GM19468 (cell line): ENCODE results near the gene PIK3R4.

Experiments
- ATAC-seq: cut with Tn5 transposase; IDR thresholded peaks from one replicate; pipeline ENCODE4 v1.9.1; 2021; ENCODE audit warnings: mild to moderate bottlenecking, moderate library complexity, moderate number of reproducible peaks; ENCODE audit not compliant: unreplicated experiment; ENCODE audit errors: extremely low read depth

Gene PIK3R4

DNA sequence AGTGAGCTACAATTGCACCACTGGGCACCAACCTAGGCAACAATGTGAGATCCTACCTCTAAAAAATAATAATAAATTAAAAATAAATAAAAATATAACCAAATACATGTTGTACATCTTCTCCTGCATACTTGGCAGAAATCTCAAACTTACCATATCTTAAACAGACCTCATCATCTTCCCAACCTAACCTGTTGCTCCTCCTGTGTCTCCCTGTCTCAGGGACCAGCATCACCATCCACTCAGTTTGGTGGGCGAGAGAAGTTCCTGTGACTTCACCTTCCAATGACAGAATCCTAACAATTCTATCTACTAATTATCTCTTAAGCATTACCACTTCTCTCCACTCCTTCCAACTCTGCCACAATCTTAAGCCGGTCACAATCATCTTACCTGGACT is 3.3 kb downstream of the PIK3R4 start:
- no peak for ATAC-seq

DNA sequence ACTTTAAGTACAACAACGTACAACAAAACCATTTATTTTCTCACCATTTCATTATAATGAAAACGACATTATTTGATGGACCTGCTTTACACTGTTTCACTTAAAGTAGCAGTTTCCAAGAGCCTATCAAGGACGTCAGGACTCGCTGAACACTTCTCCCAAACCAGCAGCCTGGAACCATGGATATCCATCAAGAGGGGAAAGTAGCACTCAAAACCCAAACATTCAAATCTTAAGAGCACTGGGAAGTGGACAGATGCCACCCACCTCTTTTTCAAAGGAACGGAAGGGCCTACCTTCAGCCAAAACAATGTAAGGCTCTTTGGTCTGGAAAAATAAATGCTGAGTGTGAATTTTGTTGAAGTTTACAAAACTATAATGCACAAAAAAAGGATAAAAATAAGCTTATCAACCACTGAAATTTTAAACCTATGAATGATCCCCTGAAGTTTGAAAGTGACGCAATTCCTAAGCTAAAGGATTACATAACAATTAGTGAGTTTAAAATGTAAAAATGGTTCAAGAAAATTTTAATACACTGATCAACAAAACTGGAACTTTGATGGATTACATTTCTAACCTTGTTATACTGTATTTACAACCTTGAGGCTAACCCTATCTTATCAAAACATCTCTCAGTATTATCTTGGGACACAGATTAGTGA is 4.6 kb downstream of the PIK3R4 start:
- ATAC-seq, result no peak

DNA sequence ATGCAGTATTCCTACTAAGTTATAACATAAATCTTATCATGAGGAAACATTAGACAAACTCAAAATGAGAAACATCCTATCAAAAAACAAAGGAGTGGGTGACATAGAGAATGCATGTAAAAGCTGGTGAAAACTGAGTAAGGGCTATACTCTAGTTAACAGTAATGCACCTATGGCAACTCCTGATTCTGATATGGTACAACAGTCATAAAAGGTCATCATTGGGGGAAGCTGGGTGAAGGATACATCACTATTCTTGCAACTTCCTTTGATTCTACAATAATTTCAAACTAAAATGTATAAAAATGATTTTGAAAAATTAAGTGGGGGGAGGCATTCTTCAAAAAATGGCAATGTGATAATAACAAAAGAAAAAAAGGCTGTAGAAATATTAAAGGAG is 6.8 kb downstream of the PIK3R4 start:
- no peak for ATAC-seq

DNA sequence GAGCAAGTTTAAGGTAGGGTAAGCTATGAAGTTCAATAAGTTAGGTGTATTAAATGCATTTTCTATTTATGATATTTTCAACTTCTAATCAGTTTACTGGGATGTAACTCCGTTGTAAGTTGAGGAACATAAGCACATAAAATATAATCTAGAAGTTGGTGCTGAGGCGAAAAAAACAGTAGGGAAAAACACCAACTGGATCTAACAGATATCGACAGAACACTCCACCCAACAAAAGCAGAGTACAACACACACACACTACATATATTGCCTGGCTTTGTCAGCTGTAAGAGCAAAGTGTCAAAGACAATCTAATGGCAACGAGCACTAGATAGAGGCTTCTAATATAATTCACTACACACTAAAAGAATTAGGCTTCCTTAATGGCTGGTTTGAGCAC is 8.4 kb downstream of the PIK3R4 start:
- no peak for ATAC-seq

DNA sequence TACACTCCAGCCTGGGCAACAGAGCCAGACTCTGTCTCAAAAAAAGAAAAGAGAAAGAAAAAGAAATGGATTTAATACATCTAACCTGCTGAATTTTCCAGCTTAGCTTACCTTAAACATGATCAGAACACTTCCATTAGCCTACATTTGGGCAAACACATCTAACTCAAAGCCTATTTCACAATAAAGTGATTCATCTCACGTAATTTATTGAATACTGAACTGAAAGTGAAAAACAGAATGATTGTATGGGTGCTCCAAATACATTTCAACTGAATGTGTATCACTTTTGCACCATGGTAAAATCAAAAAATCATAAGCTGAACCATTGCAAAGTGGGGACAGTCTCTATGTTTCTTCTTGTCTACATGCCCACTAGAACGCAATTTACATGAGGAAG is 9.0 kb downstream of the PIK3R4 start:
- no peak for ATAC-seq

DNA sequence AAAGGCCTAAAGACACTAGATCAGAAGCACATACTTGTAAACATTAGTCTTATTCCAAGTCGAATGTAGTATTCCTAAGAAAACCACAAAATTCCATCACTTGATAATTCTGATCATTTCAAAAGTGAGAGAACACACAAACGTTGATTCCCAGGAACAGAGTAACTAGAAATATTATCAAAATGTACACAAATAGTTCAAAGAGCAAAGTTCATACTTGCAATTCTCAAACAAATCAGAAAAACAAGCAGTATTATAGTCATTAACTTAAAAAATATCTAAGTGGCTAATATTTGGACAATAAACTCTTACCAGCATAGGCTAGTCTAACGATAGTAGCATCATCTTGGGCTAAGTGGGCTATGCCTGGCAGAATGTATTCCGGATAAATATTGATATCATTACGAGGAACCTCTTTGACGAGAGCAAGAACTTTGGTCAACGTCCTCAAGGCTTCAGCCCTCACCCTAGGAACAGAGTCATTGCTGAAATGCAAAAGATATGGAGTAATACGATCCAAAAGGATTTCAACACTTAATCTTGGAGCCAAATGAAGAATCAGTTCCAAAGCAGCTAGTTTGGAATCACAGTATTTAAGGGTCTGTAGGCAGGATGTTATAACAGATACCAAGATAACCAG is 13.3 kb downstream of the PIK3R4 start:
- no peak for ATAC-seq

DNA sequence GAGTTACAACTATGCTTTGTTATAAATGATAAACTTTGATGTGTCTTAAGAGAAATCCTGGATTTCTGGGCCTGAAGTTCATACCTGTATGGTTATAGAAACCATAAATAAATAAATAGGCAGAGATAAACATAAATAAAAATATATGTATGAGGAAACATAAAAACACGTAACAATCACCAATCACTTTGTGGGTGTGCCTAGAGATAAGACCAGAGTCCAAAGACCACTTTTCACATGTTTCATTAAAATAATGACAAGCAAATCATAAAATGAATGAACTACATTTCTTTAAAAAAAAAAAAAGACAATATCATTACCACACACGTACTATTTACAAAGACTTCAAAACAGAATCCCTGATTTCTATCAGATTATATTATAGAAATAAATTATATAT is 14.1 kb downstream of the PIK3R4 start:
- ATAC-seq, result no peak

DNA sequence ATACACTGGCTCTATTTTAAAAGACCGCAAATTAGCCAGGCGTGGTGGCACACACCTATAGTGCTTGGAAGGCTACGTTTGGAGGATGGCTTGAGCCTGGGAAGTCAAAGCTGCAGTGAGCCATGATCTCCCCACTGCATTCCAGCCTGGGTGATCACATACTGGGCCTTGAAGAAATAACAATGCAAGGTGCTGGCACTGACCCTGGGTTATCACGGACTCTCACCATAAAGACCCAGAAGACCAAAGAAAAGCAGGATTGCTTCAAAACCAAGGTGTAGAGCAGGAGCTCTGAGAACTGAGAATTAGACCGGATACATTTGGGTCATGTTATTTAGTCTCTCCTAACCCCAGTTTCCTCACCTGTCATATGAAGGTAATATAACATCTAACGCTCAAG is 14.8 kb downstream of the PIK3R4 start:
- no peak for ATAC-seq

DNA sequence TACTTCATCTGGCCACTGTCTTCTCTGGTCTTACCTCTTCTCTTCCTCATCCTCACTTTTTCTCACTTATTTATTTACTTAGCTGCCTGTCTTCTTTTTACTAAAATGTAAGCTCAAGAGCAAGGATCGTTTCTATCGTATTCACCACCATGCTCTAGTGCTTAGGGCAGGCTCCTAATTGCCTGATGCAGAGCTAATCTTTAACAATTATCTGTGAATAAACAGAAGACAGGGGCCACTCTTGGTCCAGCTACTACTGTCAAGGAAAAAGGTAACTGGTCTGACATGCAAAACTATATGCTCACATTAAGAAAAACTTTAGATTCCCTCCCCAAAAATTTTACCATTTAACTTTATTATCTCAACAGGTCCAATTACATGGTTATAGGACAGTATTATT is 17.5 kb downstream of the PIK3R4 start:
- ATAC-seq, result no peak

DNA sequence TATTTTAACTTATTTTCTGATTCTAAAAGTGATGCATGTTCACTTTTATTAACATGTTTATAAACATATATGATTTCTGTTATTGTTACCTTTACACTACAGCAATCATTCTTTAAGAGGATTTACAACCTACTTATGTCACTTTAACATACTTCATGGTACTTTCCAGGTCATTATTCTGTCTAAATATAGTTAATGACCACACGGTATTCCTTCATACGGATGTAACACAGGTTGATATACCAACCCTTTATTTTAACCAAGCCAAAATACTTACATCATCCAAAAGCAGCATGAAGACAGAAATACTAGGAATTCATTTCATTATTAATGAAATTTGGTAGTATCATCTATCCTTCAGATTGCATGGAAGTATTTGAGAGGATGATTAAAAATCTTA is 18.6 kb downstream of the PIK3R4 start:
- ATAC-seq, result no peak

DNA sequence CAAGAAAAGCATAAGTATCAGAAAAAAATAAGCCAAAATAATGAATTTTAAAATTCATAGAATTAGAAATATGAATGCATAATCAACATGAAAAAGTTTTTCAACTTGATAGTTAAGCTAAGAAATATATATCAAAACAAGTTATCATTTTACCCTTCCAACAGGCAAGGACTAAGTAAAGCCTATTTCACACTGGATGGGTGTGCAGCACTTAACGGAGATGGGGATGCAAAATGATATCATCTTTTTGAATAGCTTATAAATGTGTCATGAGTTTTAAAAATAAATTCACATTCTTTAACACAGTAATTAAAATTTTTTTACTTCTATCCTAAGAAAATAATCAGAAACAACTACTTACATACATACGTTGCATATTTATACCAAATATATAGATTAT is 20.9 kb downstream of the PIK3R4 start:
- no peak for ATAC-seq

DNA sequence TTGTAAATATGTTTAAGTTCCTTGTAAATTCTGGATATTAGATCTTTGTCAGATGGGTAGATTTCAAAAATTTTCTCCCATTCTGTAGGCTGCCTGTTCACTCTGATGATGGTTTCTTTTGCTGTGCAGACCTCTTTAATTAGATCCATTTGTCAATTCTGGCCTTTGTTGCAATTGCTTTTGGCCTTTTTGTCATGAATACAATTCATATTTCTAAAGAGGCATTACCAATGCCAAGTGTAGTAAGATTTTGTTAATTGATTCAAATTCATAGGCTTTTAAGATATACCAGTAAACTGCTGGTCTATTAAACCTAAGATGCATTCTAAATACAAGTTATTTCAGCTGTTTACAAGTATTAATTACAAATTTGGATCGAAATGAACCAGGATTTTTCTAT is 31.0 kb downstream of the PIK3R4 start:
- no peak for ATAC-seq

DNA sequence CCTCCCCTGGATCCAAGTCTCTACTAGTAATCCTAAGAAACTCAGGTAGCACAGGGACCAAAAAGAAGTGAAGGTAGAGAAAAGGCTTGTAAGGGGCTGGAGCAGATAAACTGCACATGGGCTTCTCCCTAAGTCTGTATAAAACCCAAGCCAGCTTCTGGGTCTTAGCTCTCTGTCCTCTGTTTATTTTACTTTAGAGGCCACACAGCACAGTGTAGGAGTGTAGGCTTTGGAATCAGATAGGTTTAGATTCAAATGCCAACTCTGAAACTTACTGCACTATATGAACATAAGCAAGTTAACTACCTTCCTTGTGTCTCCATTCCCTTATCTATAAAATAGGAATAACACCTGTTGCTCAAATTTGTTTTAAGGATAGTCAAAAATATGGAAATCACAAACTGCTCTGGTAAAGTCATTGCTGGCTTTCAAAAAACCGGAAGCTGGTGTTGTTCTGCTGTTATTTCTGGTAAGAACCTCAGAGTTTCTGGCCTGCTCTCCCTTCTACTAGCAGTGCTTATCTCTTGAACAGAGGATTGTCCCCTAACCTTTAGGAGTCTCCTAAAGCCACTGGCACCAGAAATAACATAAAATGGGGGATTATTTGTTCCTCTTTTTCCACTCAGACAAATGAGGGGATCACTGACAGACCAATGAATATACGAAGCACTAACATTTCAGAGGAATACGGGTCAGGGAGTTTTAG is 33.8 kb downstream of the PIK3R4 start:
- no peak for ATAC-seq

DNA sequence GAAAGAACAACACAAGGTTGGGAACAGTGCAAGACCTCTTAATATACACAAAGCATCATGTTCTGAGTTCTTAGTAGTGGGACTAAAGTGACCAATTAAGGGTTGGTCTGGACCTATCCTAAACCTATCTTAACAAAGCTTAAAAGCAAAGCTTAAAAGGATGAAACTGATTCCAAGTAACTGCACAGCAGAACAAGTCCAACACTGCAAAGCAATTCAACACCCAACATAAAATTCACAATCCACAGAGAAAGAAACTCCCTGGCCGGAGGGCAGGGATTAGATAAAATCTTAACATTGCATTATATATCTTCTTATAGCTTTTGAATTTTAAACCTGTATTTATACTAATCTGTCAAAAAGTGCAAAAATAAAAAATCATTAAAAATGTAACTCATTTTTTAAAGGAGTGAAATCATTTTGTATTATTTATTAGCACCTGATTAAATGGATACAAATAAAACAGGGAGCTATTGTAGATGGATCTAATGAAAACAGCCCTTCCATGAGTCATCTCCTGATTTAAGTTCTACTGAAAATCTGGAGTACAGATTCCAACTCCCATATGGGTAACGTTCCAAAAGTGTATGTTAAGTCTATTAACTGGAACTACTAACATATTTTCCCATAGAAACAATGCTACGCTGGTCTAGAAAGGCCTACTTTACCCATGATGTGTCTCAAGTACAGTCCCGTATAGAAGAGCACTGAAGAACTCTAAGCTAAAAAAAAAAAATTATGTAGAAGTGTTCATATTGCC is 34.9 kb downstream of the PIK3R4 start:
- ATAC-seq, result no peak

DNA sequence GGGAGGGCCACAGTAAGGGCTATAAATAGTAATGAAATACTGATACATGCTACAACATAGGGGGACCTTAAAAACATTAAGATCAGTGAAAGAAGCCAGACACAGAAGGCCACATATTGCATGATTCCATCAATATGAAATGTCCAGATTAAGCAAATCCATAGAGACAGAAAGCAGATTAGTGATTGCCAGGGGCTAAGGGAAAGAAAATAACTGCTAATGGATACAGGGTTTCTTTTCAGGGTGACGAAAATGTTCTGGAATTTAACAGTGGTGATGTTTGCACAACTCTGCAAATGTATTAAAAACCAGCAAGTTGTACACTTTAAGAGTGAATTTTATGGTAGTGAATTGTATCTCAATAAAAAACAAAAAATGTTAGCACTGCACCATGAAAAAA is 37.0 kb downstream of the PIK3R4 start:
- ATAC-seq, result no peak

DNA sequence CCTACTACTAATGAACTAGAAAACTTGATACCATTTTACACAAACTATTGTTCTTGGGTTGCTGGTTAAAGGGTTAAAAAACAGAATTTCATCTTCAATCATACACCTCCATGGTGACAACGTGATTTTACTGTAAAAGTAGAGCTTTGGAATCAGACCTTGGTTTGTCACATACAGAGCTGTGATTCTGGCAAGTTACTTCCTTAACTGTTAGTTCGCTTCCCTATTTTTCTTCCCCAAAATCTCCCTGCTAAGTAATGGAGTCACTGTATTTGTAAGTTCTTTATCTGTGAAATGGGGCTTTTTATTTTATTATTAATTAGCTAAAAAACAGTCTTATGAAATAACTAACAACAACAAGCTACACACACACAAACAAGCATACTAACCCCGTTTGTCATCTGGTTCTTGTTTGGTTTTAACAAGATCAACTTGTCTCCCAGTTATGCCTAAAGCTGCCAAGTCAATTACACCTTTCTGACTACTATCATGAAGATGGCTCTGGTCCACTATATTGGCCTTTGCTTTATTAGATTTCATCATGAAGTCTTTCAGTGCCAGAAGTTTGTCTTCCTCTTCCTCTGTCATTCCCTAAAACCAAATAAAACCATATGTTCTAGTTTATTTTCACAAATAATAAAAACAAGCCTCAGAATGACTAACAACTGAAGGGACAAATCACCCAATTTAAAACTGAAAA is 38.6 kb downstream of the PIK3R4 start:
- ATAC-seq, result no peak

DNA sequence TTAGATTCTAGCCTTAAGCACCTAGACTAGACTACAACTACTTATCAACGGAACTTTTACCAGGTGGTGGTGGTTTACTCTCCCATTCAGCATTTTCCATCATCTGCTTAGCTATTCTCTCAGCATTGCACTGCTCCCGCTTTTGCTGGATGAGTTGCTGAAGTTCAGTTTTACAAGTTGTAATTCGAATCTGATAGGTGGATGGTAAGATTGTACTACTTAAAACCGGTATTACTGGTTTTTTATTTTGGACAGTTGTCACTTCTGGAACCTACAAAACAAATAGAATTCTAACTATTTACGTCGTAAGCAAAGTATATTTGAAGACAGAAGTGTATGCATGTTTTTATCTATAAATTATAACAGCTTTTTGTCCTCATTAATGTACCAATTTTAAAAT is 41.1 kb downstream of the PIK3R4 start:
- ATAC-seq, result no peak

DNA sequence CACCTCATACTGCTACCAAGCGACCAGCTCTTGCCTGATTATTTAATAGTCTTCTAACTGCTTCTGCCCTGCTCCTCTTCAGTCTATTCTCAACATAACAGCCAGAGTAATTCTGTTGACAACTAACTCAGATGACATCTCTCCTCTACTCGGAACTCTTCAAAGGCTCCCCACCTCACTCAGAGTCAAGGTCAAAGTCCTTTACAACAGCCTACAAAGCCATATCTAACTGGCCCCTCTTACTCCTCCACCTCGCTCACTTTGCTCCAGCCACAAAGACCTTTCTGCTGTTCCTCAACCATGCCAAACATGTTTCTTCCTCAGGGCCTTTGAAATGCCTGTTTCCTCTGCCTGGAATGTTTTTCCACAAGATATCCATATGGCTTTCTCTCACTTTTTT is 43.6 kb downstream of the PIK3R4 start:
- ATAC-seq, result no peak

DNA sequence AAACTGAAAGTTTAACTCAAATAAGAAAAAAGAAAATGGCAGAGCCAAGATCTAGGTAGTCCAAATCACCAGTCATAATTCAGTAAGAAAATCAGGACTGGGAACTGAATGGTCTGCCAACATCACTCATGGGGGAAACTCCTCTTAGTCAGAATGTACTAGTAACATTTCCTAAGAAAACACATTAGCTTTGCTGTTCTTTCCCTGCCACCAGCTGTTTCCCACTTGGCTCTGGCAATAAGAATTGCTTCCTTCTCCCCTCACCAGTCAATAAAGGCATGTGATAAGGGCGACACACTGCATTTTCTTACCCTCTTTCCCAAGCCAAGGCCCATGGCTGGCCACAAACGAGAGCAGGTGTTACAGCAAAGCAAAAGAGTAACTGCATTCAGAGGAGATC is 46.1 kb downstream of the PIK3R4 start:
- ATAC-seq, result no peak

DNA sequence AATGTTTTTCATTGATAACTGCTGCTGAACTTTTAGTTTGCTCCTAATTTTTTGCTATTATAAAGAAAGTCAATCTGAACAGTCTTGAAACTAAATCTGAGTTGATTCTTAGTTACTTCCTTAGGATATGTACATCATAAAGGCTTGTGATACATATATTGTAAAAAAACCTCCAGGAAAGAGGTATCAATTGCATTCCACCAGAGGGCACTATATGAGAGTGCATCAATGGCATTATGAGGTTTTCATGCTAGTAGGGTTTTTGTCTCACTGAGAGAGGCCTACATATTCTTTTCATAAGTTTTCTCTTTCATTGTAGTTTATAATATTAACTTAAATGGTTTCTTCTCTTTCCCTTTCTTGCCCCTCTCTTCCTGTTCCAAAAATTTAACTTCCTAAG is 46.9 kb downstream of the PIK3R4 start:
- ATAC-seq, result no peak
